Nephron progenitor cell (in vitro differentiated cells): ENCODE measurements around the gene PBLD.

Source experiments
- DNase-seq: peaks from one replicate; pipeline ENCODE4 v3.0.0; 2021
- H3K27ac Mint-ChIP-seq: 2 replicates; pipeline ENCODE4 v1.8.0; 2021; ENCODE audit warnings: mild to moderate bottlenecking, moderate library complexity, mixed read lengths
- H3K27me3 Mint-ChIP-seq: 2 replicates; pipeline ENCODE4 v1.8.0; 2021; ENCODE audit warnings: mild to moderate bottlenecking, low read depth, mixed read lengths; ENCODE audit not compliant: poor library complexity
- H3K36me3 Mint-ChIP-seq: 2 replicates; pipeline ENCODE4 v1.8.0; 2021; ENCODE audit warnings: low read depth, mixed read lengths
- H3K4me1 Mint-ChIP-seq: 2 replicates; pipeline ENCODE4 v1.8.0; 2021; ENCODE audit warnings: mixed read lengths
- H3K4me3 Mint-ChIP-seq: 2 replicates; pipeline ENCODE4 v1.8.0; 2021; ENCODE audit warnings: mild to moderate bottlenecking, moderate library complexity, mixed read lengths
- H3K9me3 Mint-ChIP-seq: 2 replicates; pipeline ENCODE4 v1.8.0; 2021; ENCODE audit warnings: mild to moderate bottlenecking, moderate library complexity, mixed read lengths
- CTCF ChIP-seq: fragments of 200-600 bp; sonication (generic); IDR thresholded peaks from 2 replicates; pipeline ENCODE4 v1.5.0; 2021; ENCODE audit warnings: antibody characterized with exemption

PBLD gene

GRCh38 chr10:68301790-68302502, 30.8 kb downstream of the PBLD start:
- Mint-ChIP-seq H3K4me3 (no peak overlapping the region), H3K4me1 (peaks cover 10% of the 10 kb centered on the region), H3K27ac (no peak overlapping the region), H3K9me3 (no peaks in the 10 kb centered on the region), H3K27me3 (no peaks in the 10 kb centered on the region), H3K36me3 (no peaks in the 10 kb centered on the region)
- TF ChIP-seq CTCF: peak; percentile 20
- no peak for DNase-seq

GRCh38 chr10:68301301-68301700, 31.4 kb downstream of the PBLD start:
- H3K4me1 Mint-ChIP-seq: peaks cover 10% of the 10 kb centered on the region
- H3K27me3 Mint-ChIP-seq: no peaks in the 10 kb centered on the region
- H3K36me3 Mint-ChIP-seq: no peaks in the 10 kb centered on the region
- TF ChIP-seq CTCF: no peak
- H3K27ac Mint-ChIP-seq: no peak overlapping the region
- no peak for DNase-seq
- no peaks in the 10 kb centered on the region for H3K9me3 Mint-ChIP-seq
- no peak overlapping the region for H3K4me3 Mint-ChIP-seq

DNA sequence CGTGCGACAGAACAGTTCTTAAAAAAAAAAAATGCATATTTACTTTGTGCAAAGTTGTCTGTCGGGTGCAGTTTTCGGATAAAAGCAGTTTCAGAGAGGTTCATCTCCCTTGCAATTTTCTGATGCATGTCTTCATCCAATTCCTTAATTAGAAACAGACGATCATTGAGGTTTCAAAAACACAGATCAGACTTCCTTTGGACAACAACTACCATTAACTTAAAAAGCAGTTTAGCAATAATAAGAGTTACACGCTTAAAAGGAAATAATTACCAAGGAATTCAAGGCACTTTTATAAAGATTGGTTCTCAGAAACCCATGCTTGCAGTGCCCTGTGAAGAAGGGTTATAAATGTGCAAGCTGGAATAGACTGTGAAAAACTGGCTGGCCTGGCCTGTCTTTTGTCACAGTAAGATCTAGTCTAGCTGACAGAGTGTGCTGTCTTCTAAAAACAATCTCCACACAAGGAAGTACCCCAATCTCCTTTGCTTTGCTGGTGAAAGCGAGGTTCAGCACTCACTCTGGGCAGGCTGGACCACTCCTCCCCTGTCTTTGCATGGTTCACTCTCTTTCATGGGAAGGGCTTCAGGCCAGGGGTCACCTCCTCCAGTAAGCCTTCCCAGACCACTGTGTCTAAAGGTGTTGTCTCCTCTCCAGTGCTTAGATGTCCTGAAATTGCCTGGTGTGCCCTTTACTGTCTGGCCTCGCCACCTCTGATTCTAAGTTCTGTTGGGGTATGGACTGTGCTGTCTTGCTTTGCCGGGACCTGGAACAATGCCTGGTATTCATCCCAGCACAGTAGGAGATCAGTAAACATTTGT, 35.7 kb downstream of the PBLD start:
- H3K36me3 Mint-ChIP-seq: peaks cover 5% of the 10 kb centered on the region
- no peak overlapping the region for H3K4me3 Mint-ChIP-seq
- peaks cover 4% of the 10 kb centered on the region for H3K27me3 Mint-ChIP-seq
- H3K27ac Mint-ChIP-seq: no peak overlapping the region
- H3K4me1 Mint-ChIP-seq: peaks cover 10% of the 10 kb centered on the region
- H3K9me3 Mint-ChIP-seq: no peaks in the 10 kb centered on the region
- no peak for DNase-seq
- no peak for TF ChIP-seq CTCF

GRCh38 chr10:68290736-68291135, 42.0 kb downstream of the PBLD start:
- no peaks in the 10 kb centered on the region for H3K9me3 Mint-ChIP-seq
- peaks cover 5% of the 10 kb centered on the region for H3K36me3 Mint-ChIP-seq
- no peak for TF ChIP-seq CTCF
- peaks cover 4% of the 10 kb centered on the region for H3K27me3 Mint-ChIP-seq
- H3K4me1 Mint-ChIP-seq: peaks cover 27% of the 10 kb centered on the region
- H3K27ac Mint-ChIP-seq: no peak overlapping the region
- no peak for DNase-seq
- H3K4me3 Mint-ChIP-seq: no peak overlapping the region

GRCh38 chr10:68288717-68289116, 44.0 kb downstream of the PBLD start:
- H3K27ac Mint-ChIP-seq: peak overlapping the region; percentile 67
- peaks cover 4% of the 10 kb centered on the region for H3K27me3 Mint-ChIP-seq
- no peaks in the 10 kb centered on the region for H3K9me3 Mint-ChIP-seq

More at GRCh38 chr10:68288717-68289116, 44.0 kb downstream of the PBLD start:
- TF ChIP-seq CTCF: no peak
- H3K36me3 Mint-ChIP-seq: no peaks in the 10 kb centered on the region
- no peak for DNase-seq
- H3K4me3 Mint-ChIP-seq: peak overlapping the region; percentile 9
- peaks cover 45% of the 10 kb centered on the region for H3K4me1 Mint-ChIP-seq
